AG04450 (cell line): Measurements from ENCODE around the gene TENT5C. TPM values are rescaled to one million over a fixed set of nuclear protein-coding genes. Genes with fewer than 3 reads are reported as not detected.

ENCODE experiments used
- CTCF ChIA-PET: fragments of 300-600, 350-600 bp; formaldehyde crosslinking; extraction: SDS; loops from one replicate; lab custom pipeline; 2022; ENCODE audit warnings: antibody characterized with exemption, inconsistent platforms; lab: Charles Lee
- POLR2A ChIA-PET: fragments of 350-600 bp; formaldehyde crosslinking; extraction: SDS; loops from one replicate; lab custom pipeline; 2021; ENCODE audit warnings: antibody characterized with exemption, inconsistent platforms; lab: Yijun Ruan, JAX
- DNase-seq: peaks from one replicate; pipeline ENCODE4 v3.0.0-alpha.2; 2011; ENCODE audit warnings: low read depth, low spot score
- H3K27ac ChIP-seq: one replicate; pipeline ENCODE4 v1.5.1; 2012; ENCODE audit warnings: low read depth, low read length, control low read depth
- H3K27me3 ChIP-seq: one replicate; pipeline ENCODE4 v1.6.0; 2012; ENCODE audit warnings: low read length; ENCODE audit not compliant: control insufficient read depth, insufficient read depth
- H3K4me3 ChIP-seq: 2 replicates; pipeline ENCODE4 v1.5.1; 2011; ENCODE audit warnings: mild to moderate bottlenecking, low read depth, low read length, control low read depth
- H3K9me3 ChIP-seq: 2 replicates; pipeline ENCODE4 v1.5.1; 2012; ENCODE audit warnings: low read length; ENCODE audit not compliant: control insufficient read depth, insufficient read depth
- CTCF ChIP-seq: IDR thresholded peaks from 2 replicates; pipeline ENCODE4 v1.5.1; 2011; ENCODE audit warnings: low read depth, low read length, control low read depth, inconsistent platforms
- polyA plus RNA-seq: library from polyadenylated mRNA; depleted of rRNA; stranded (reverse); fragments of >200 nt; gene quantifications from 2 replicates; pipeline ENCODE4 v1.2.3, GENCODE V29; 2011

Gene TENT5C
- polyA plus RNA-seq, 1 experiment: 29.2 TPM

- Histone ChIP-seq H3K27me3 (peaks cover 2% of the 10 kb centered on the region), H3K4me3 (no peak overlapping the region), H3K9me3 (no peaks in the 10 kb centered on the region; the same call in 1 of the 2 replicates), H3K27ac (no peak overlapping the region)
- ChIA-PET CTCF (no interaction called here), POLR2A (no interaction called here)
- no peak for TF ChIP-seq CTCF
- no peak for DNase-seq
Observed at GRCh38 chr1:117636637-117637425, 31.0 kb downstream of the TENT5C start.

- ChIA-PET POLR2A (no interaction called here), CTCF (no interaction called here)
- TF ChIP-seq CTCF: no peak
- Histone ChIP-seq H3K4me3 (no peak overlapping the region), H3K27me3 (peaks cover 4% of the 10 kb centered on the region), H3K9me3 (no peaks in the 10 kb centered on the region; the same call in 1 of the 2 replicates), H3K27ac (no peak overlapping the region)
- DNase-seq: no peak
Observed at GRCh38 chr1:117638141-117638540, 32.3 kb downstream of the TENT5C start.

- DNase-seq: no peak
- TF ChIP-seq CTCF: no peak
- ChIA-PET POLR2A (no interaction called here), CTCF (no interaction called here)
- H3K4me3 ChIP-seq: no peak overlapping the region
- H3K9me3 ChIP-seq: no peaks in the 10 kb centered on the region
- no peak overlapping the region for H3K27ac ChIP-seq
- peaks cover 4% of the 10 kb centered on the region for H3K27me3 ChIP-seq
Observed at GRCh38 chr1:117638759-117639158, 32.9 kb downstream of the TENT5C start.

GRCh38 chr1:117639741-117640140 lies 33.9 kb downstream of the TENT5C start:
- CTCF ChIA-PET: no interaction called here

More at GRCh38 chr1:117639741-117640140, 33.9 kb downstream of the TENT5C start:
- H3K27me3 ChIP-seq: peaks cover 4% of the 10 kb centered on the region
- TF ChIP-seq CTCF: no peak
- POLR2A ChIA-PET: interaction anchor here (0.7 kb wide), 1 partner anchor 46 kb away, joined by 3 read pairs; no protein-coding TSS in a partner anchor
- no peaks in the 10 kb centered on the region for H3K9me3 ChIP-seq
- no peak overlapping the region for H3K4me3 ChIP-seq
- DNase-seq: no peak
- no peak overlapping the region for H3K27ac ChIP-seq
